H9 (cell line): ENCODE measurements around the gene RCOR3. TPM values are rescaled to one million over a fixed set of nuclear protein-coding genes. Genes with fewer than 3 reads are reported as not detected.

Source experiments
- DNase-seq: peaks from one replicate; pipeline ENCODE4 v3.0.0-alpha.2; 2017
- H2AFZ ChIP-seq: one replicate; pipeline ENCODE4 v1.6.1; 2013; ENCODE audit warnings: mild to moderate bottlenecking, low read length, control low read depth, moderate library complexity
- H2AK5ac ChIP-seq: 2 replicates; pipeline ENCODE4 v1.6.1; 2013; ENCODE audit warnings: low read length, control low read depth, mixed read lengths; ENCODE audit not compliant: insufficient read length
- H2BK120ac ChIP-seq: one replicate; pipeline ENCODE4 v1.6.1; 2013; ENCODE audit warnings: low read depth, mild to moderate bottlenecking, low read length, control low read depth, inconsistent platforms; ENCODE audit not compliant: poor library complexity, severe bottlenecking
- H2BK12ac ChIP-seq: 2 replicates; pipeline ENCODE4 v1.6.1; 2013; ENCODE audit warnings: low read length, control low read depth, mixed read lengths, low read depth; ENCODE audit not compliant: insufficient read length
- H2BK15ac ChIP-seq: 2 replicates; pipeline ENCODE4 v1.6.1; 2013; ENCODE audit warnings: low read depth, low read length, control low read depth
- H2BK20ac ChIP-seq: one replicate; pipeline ENCODE4 v1.6.1; 2013; ENCODE audit warnings: low read depth, mild to moderate bottlenecking, low read length, control low read depth, inconsistent platforms; ENCODE audit not compliant: poor library complexity, severe bottlenecking
- H2BK5ac ChIP-seq: 2 replicates; pipeline ENCODE4 v1.6.1; 2013; ENCODE audit warnings: low read length, control low read depth, mixed read lengths; ENCODE audit not compliant: insufficient read length
- H3K14ac ChIP-seq: 2 replicates; pipeline ENCODE4 v1.6.1; 2013; ENCODE audit warnings: low read length, control low read depth; ENCODE audit not compliant: insufficient read depth
- H3K18ac ChIP-seq: 2 replicates; pipeline ENCODE4 v1.6.1; 2013; ENCODE audit warnings: low read depth, mild to moderate bottlenecking, mixed read lengths, low read length, control low read depth; ENCODE audit not compliant: insufficient read length
- H3K23ac ChIP-seq: 2 replicates; pipeline ENCODE4 v1.6.1; 2013; ENCODE audit warnings: low read length, control low read depth, mixed read lengths, low read depth; ENCODE audit not compliant: insufficient read length
- H3K23me2 ChIP-seq: 2 replicates; pipeline ENCODE4 v1.6.1; 2013; ENCODE audit warnings: low read depth, mild to moderate bottlenecking, mixed read lengths, low read length, control low read depth; ENCODE audit not compliant: insufficient read length, poor library complexity, severe bottlenecking
- H3K27ac ChIP-seq: 2 replicates; pipeline ENCODE4 v1.5.1; 2013; ENCODE audit warnings: low read length, control low read depth, mixed read lengths, low read depth; ENCODE audit not compliant: insufficient read length
- H3K27me3 ChIP-seq: 2 replicates; pipeline ENCODE4 v1.6.1; 2013; ENCODE audit warnings: low read length, control low read depth, inconsistent platforms; ENCODE audit not compliant: insufficient read depth
- H3K4ac ChIP-seq: 2 replicates; pipeline ENCODE4 v1.6.1; 2013; ENCODE audit warnings: low read depth, mild to moderate bottlenecking, control low read depth, inconsistent platforms, low read length, moderate library complexity
- H3K4me1 ChIP-seq: 2 replicates; pipeline ENCODE4 v1.6.1; 2013; ENCODE audit warnings: low read length, control low read depth, inconsistent platforms; ENCODE audit not compliant: insufficient read depth
- H3K4me2 ChIP-seq: 2 replicates; pipeline ENCODE4 v1.6.1; 2013; ENCODE audit warnings: low read length, control low read depth, mixed read lengths; ENCODE audit not compliant: insufficient read length, insufficient read depth
- H3K56ac ChIP-seq: 2 replicates; pipeline ENCODE4 v1.6.1; 2013; ENCODE audit warnings: low read depth, mild to moderate bottlenecking, mixed read lengths, low read length, control low read depth; ENCODE audit not compliant: insufficient read length
- H3K79me1 ChIP-seq: 2 replicates; pipeline ENCODE4 v1.6.1; 2013; ENCODE audit warnings: low read depth, mild to moderate bottlenecking, moderate library complexity, low read length, control low read depth, inconsistent platforms; ENCODE audit not compliant: insufficient read depth, poor library complexity, severe bottlenecking
- H3K79me2 ChIP-seq: 2 replicates; pipeline ENCODE4 v1.6.1; 2013; ENCODE audit warnings: low read length, control low read depth, inconsistent platforms; ENCODE audit not compliant: insufficient read depth
- H3K9ac ChIP-seq: 2 replicates; pipeline ENCODE4 v1.6.1; 2013; ENCODE audit warnings: low read length, control low read depth, mixed read lengths; ENCODE audit not compliant: insufficient read length; ENCODE audit errors: extremely low read depth
- H3K9me3 ChIP-seq: one replicate; pipeline ENCODE4 v1.6.1; 2013; ENCODE audit warnings: low read depth, low read length, inconsistent platforms; ENCODE audit not compliant: control insufficient read depth
- H3T11ph ChIP-seq: one replicate; pipeline ENCODE4 v1.6.1; 2013; ENCODE audit warnings: mild to moderate bottlenecking, low read length, control low read depth, inconsistent platforms
- H4K20me1 ChIP-seq: one replicate; pipeline ENCODE4 v1.6.1; 2013; ENCODE audit not compliant: control insufficient read depth, insufficient read length, insufficient read depth
- H4K5ac ChIP-seq: 2 replicates; pipeline ENCODE4 v1.6.1; 2013; ENCODE audit warnings: low read depth, mild to moderate bottlenecking, mixed read lengths, low read length, control low read depth; ENCODE audit not compliant: insufficient read length
- H4K8ac ChIP-seq: replicated peaks from 2 replicates; pipeline ENCODE4 v1.6.1; 2013; ENCODE audit warnings: low read length, control low read depth, mixed read lengths, low read depth; ENCODE audit not compliant: insufficient read length
- H4K91ac ChIP-seq: 2 replicates; pipeline ENCODE4 v1.6.1; 2013; ENCODE audit warnings: low read depth, mild to moderate bottlenecking, moderate library complexity, mixed read lengths, low read length, control low read depth; ENCODE audit not compliant: insufficient read length
- H3K27ac Mint-ChIP-seq, 3 experiments: 2 replicates in 2 of 3; 3 replicates in 1 of 3; pipeline ENCODE4 v1.8.0; 2020 to 2021; ENCODE audit warnings: mixed read lengths in 3 of 3, mild to moderate bottlenecking in 1 of 3, moderate library complexity in 1 of 3
- H3K27me3 Mint-ChIP-seq: 2 replicates; pipeline ENCODE4 v1.8.0; 2021; ENCODE audit warnings: low read depth, mild to moderate bottlenecking, moderate library complexity, mixed read lengths
- H3K36me3 Mint-ChIP-seq, 3 experiments: 2 replicates in 2 of 3; 3 replicates in 1 of 3; pipeline ENCODE4 v1.8.0; 2020 to 2021; ENCODE audit warnings: low read depth in 3 of 3, mixed read lengths in 3 of 3; ENCODE audit not compliant: insufficient read depth in 1 of 3
- H3K4me1 Mint-ChIP-seq, 2 experiments: 2 replicates each; pipeline ENCODE4 v1.8.0; 2020; ENCODE audit warnings: mixed read lengths in 2 of 2
- H3K4me3 Mint-ChIP-seq, 2 experiments: 2 replicates in 1 of 2; 3 replicates in 1 of 2; pipeline ENCODE4 v1.8.0; 2020 to 2021; ENCODE audit warnings: mild to moderate bottlenecking in 2 of 2, mixed read lengths in 2 of 2, moderate library complexity in 1 of 2
- H3K9me3 Mint-ChIP-seq, 2 experiments: 2 replicates in 1 of 2; 3 replicates in 1 of 2; pipeline ENCODE4 v1.8.0; 2020; ENCODE audit warnings: mild to moderate bottlenecking in 2 of 2, mixed read lengths in 2 of 2, moderate library complexity in 1 of 2
- CTCF ChIP-seq: fragments of 200-600 bp; sonication (generic); conservative IDR thresholded peaks from 3 replicates; pipeline ENCODE4 v1.8.0; 2021; ENCODE audit warnings: antibody characterized with exemption, mild to moderate bottlenecking
- WGBS: extraction: QIAGEN DNeasy Blood & Tissue Kit; methylation state at CpG from one replicate; pipeline ENCODE4 v1.1.7; 2013; ENCODE audit warnings: missing lambda C conversion rate, low lambda C conversion rate, mixed read lengths; ENCODE audit not compliant: insufficient read length; ENCODE audit errors: extremely low coverage; 5-methylcytosine and 5-hydroxymethylcytosine counted together
- total RNA-seq: library from RNA; stranded (reverse); gene quantifications from 2 replicates; pipeline ENCODE4 v1.2.1, GENCODE V29; 2021

RCOR3 gene
- total RNA-seq, 1 experiment from 2014 or later = 37.2 TPM

DNA sequence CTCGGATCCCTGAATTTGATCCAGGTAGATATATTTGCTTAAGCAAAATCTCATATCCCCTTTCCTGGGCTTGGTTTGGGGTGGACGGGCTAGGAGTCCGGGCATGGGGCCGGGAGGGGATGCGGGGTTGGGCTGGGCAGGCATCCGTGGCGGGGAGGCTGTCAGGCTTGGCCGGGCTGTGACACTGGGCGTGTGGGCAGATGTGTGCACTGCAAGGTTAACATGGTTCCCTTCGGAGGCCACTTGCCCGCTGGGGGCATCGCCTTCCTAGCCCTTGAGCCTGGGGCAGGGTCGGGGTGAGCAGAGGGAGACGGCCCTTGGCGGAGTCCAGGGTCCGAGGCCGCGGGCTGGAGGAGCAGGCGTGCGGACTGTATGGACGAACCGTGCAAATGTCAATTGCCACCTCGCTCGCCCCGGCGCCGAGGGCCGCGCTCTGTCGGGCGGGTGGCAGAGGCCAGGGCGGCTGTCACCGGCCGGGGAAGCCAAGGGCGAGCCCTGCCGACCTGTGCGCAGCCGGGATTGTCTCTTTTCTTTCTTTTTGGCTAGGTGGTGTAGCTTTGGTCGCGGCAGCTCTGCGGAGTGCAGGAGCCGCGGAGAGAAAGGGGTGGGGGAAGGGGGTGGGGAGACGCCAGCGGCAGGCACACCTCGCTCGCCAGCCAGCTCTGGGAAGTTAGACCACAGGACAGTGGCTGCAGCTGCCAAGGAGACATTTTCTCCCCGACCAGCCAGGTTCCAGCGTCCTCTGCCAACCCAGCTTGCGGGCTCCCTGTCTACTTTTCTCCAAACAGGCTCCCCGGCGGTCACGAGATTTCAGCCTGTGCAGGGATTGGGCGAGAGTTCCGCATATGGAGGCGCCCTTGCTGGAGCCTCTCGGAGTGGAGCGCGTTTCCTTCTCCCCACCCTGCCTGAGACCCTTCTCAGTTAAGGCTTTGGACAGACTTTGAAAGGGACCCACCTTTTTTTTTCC lies 1.3 kb downstream of the RCOR3 start:
- H3K9ac ChIP-seq = peak overlapping the region; percentile 55
- no peak for TF ChIP-seq CTCF
- no peaks in the 10 kb centered on the region for H3K9me3 ChIP-seq
- no peak overlapping the region for H2BK15ac ChIP-seq
- Mint-ChIP-seq H3K27me3 (no peaks in the 10 kb centered on the region), H3K36me3 (peaks cover 3 to 19% (median 16%) of the 10 kb centered on the region in 3 experiments), H3K9me3 (no peaks in the 10 kb centered on the region), H3K4me3 (peak overlapping the region; percentile 86 to 89), H3K27ac (peak overlapping the region; percentile 45 to 81 (median 72)), H3K4me1 (peaks cover 22 to 23% of the 10 kb centered on the region in 2 experiments)
- H2BK5ac ChIP-seq = no peak overlapping the region
- no peak overlapping the region for H2BK20ac ChIP-seq
- H3K14ac ChIP-seq = no peak overlapping the region
- no peak overlapping the region for H3K27ac ChIP-seq
- H3K4me1 ChIP-seq = peaks cover 4% of the 10 kb centered on the region; the same call in 1 of the 2 replicates
- H3K56ac ChIP-seq = no peak overlapping the region
- H3K79me1 ChIP-seq = no peaks in the 10 kb centered on the region
- H4K91ac ChIP-seq = no peak overlapping the region
- H3K18ac ChIP-seq = no peak overlapping the region
- peaks cover 21% of the 10 kb centered on the region for H3K23me2 ChIP-seq
- WGBS = no CpG with 5 or more reads among the region's 59 CpGs
- H4K5ac ChIP-seq = no peak overlapping the region
- H2BK120ac ChIP-seq = no peak overlapping the region
- no peaks in the 10 kb centered on the region for H4K20me1 ChIP-seq
- DNase-seq = peak; percentile 85
- H3T11ph ChIP-seq = no peak overlapping the region
- no peaks in the 10 kb centered on the region for H3K27me3 ChIP-seq
- no peak overlapping the region for H3K23ac ChIP-seq
- no peaks in the 10 kb centered on the region for H3K79me2 ChIP-seq
- no peak overlapping the region for H2AFZ ChIP-seq
- H3K4me2 ChIP-seq = peak overlapping the region; percentile 76
- H4K8ac ChIP-seq = no peak overlapping the region
- no peak overlapping the region for H3K4ac ChIP-seq
- H2BK12ac ChIP-seq = no peak overlapping the region
- H2AK5ac ChIP-seq = no peak overlapping the region
